Neural progenitor cell (in vitro differentiated cells): ENCODE measurements around the gene AURKB.

Experiments used
- EZH2 ChIP-seq: fragments of 200-600 bp; sonication (generic); IDR thresholded peaks from 2 replicates; pipeline ENCODE4 v1.6.1; 2017; ENCODE audit warnings: antibody characterized with exemption, mild to moderate bottlenecking, moderate library complexity
- TF ChIP-seq, protein P1 (sequence below): fragments of 200-600 bp; sonication (generic); IDR thresholded peaks from 2 replicates; pipeline ENCODE4 v1.5.1; 2017; ENCODE audit warnings: antibody characterized with exemption, mild to moderate bottlenecking

DNA sequence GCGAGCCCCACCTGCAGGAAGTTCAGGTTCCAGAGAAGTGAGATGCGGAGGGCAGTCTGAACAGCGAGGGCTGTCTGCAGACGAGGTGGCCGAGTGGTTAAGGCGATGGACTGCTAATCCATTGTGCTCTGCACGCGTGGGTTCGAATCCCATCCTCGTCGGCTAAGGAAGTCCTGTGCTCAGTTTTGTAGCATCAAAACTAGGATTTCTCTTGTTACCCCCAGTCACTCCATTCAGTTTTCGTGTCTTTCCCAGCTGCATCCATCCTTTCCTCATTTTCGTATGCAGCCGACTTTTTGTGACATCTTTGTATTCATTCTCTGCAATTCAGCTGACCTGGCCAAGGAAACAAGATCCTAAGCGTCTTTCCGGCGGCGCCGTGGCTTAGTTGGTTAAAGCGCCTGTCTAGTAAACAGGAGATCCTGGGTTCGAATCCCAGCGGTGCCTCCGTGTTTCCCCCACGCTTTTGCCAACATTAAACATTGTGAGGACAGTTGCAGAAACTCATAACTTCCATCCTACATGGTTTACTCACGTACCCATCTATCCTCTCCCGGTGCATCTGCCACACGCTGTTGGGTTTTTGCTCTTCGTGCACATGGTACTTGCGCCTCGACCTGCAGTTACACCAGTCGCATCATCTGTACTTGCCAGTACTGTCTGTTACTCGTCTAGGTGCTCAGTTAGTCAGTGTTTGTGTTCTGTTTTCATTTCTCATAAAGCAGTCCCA lies 23.4 kb downstream of the AURKB start:
- TF ChIP-seq, protein P1, sequence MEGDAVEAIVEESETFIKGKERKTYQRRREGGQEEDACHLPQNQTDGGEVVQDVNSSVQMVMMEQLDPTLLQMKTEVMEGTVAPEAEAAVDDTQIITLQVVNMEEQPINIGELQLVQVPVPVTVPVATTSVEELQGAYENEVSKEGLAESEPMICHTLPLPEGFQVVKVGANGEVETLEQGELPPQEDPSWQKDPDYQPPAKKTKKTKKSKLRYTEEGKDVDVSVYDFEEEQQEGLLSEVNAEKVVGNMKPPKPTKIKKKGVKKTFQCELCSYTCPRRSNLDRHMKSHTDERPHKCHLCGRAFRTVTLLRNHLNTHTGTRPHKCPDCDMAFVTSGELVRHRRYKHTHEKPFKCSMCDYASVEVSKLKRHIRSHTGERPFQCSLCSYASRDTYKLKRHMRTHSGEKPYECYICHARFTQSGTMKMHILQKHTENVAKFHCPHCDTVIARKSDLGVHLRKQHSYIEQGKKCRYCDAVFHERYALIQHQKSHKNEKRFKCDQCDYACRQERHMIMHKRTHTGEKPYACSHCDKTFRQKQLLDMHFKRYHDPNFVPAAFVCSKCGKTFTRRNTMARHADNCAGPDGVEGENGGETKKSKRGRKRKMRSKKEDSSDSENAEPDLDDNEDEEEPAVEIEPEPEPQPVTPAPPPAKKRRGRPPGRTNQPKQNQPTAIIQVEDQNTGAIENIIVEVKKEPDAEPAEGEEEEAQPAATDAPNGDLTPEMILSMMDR = no peak
- TF ChIP-seq EZH2 = no peak
